Gastrocnemius medialis (tissue), 4 donors: ENCODE results near the gene TWF2.

Source experiments
- CTCF ChIP-seq, 5 experiments: fragments of 450-650 bp in 3 of 5; fragments of 200-600 bp in 2 of 5; sonication (generic) in 2 of 5; IDR thresholded peaks in 4 of 5; conservative IDR thresholded peaks in 1 of 5; 1 replicate in 4 of 5; 2 replicates in 1 of 5; pipeline ENCODE4 v1.5.1; 2016 to 2019; ENCODE audit warnings: antibody characterized with exemption in 5 of 5, mild to moderate bottlenecking in 3 of 5, moderate library complexity in 3 of 5
- POLR2A ChIP-seq, 2 donors: fragments of 450-650 bp; IDR thresholded peaks; one replicate each; pipeline ENCODE4 v1.6.1; 2017; ENCODE audit warnings: antibody characterized with exemption in 2 of 2, mild to moderate bottlenecking in 2 of 2, moderate library complexity in 2 of 2

GRCh38 chr3:52277071-52277964, 38.4 kb upstream of the TWF2 start:
- TF ChIP-seq CTCF (IDR thresholded peaks at IDR 0.05 in 4 of 5, conservative IDR thresholded peaks at IDR 0.05 in 1 of 5) (no peak), POLR2A (IDR thresholded peaks at IDR 0.05) (peak; percentile 49 to 64)
